ENCODE data around the gene USP30.

USP30 gene

GRCh38 chr12:109065154-109065852 is 12.9 kb downstream of the USP30 start:
- Histone ChIP-seq H3K4me3 (ENCODE audit: low read length, poor library complexity, severe bottlenecking) (no peak overlapping the region), H4K20me1 (ENCODE audit: insufficient read depth, low read length, poor library complexity, severe bottlenecking) (no peaks in the 10 kb centered on the region), H3K4me1 (ENCODE audit: insufficient read depth, low read length, poor library complexity, severe bottlenecking) (no peaks in the 10 kb centered on the region), H2AFZ (ENCODE audit: low read length) (no peak overlapping the region), H3K79me2 (ENCODE audit: insufficient read depth, low read length) (no peaks in the 10 kb centered on the region), H3K9ac (ENCODE audit: low read depth, low read length, poor library complexity, severe bottlenecking) (no peak overlapping the region), H3K9me2 (replicated peaks; ENCODE audit: low read depth, low read length) (no peaks in the 10 kb centered on the region), H3K36me3 (ENCODE audit: insufficient read depth, low read length) (no peaks in the 10 kb centered on the region), H3K4me2 (ENCODE audit: low read depth, low read length, poor library complexity, severe bottlenecking) (no peak overlapping the region), H3K9me3 (ENCODE audit: insufficient read depth, low read depth, low read length) (no peaks in the 10 kb centered on the region), H3K27me3 (ENCODE audit: insufficient read depth, low read length, poor library complexity, severe bottlenecking) (no peaks in the 10 kb centered on the region), H3F3A (ENCODE audit: low read depth) (no peaks in the 10 kb centered on the region)
- TF ChIP-seq EZH2phosphoT487 (IDR thresholded peaks at IDR 0.05; ENCODE audit: borderline replicate concordance) (no peak), CTCF (conservative IDR thresholded peaks at IDR 0.05; ENCODE audit: low read length) (no peak)

DNA sequence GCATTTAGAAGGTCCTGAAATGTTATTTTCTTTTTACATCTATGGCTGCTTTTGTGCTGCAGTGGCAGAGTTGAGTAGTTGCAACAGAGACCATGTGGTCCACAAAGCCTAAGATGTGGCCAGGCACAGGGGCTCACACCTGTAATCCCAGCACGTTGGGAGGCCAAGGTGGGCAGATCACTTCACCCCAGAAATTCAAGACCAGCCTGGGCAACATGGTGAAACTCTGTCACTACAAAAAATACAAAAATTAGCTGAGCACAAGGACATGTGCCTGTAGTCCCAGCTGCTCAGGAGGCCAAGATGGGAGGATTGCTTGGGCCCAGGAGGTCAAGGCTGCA is 13.4 kb downstream of the USP30 start:
- Histone ChIP-seq H3K79me2 (ENCODE audit: insufficient read depth, low read length) (no peaks in the 10 kb centered on the region), H4K20me1 (ENCODE audit: insufficient read depth, low read length, poor library complexity, severe bottlenecking) (no peaks in the 10 kb centered on the region), H3K4me2 (ENCODE audit: low read depth, low read length, poor library complexity, severe bottlenecking) (no peak overlapping the region), H3K4me1 (ENCODE audit: insufficient read depth, low read length, poor library complexity, severe bottlenecking) (no peaks in the 10 kb centered on the region), H3K4me3 (ENCODE audit: low read length, poor library complexity, severe bottlenecking) (no peak overlapping the region), H3K9ac (ENCODE audit: low read depth, low read length, poor library complexity, severe bottlenecking) (no peak overlapping the region), H3F3A (ENCODE audit: low read depth) (no peaks in the 10 kb centered on the region), H3K9me2 (replicated peaks; ENCODE audit: low read depth, low read length) (no peaks in the 10 kb centered on the region), H3K9me3 (ENCODE audit: insufficient read depth, low read depth, low read length) (no peaks in the 10 kb centered on the region), H3K27me3 (ENCODE audit: insufficient read depth, low read length, poor library complexity, severe bottlenecking) (no peaks in the 10 kb centered on the region), H2AFZ (ENCODE audit: low read length) (no peak overlapping the region), H3K36me3 (ENCODE audit: insufficient read depth, low read length) (no peaks in the 10 kb centered on the region)
- TF ChIP-seq EZH2phosphoT487 (IDR thresholded peaks at IDR 0.05; ENCODE audit: borderline replicate concordance) = no peak
- no peak for TF ChIP-seq CTCF (conservative IDR thresholded peaks at IDR 0.05; ENCODE audit: low read length)

DNA sequence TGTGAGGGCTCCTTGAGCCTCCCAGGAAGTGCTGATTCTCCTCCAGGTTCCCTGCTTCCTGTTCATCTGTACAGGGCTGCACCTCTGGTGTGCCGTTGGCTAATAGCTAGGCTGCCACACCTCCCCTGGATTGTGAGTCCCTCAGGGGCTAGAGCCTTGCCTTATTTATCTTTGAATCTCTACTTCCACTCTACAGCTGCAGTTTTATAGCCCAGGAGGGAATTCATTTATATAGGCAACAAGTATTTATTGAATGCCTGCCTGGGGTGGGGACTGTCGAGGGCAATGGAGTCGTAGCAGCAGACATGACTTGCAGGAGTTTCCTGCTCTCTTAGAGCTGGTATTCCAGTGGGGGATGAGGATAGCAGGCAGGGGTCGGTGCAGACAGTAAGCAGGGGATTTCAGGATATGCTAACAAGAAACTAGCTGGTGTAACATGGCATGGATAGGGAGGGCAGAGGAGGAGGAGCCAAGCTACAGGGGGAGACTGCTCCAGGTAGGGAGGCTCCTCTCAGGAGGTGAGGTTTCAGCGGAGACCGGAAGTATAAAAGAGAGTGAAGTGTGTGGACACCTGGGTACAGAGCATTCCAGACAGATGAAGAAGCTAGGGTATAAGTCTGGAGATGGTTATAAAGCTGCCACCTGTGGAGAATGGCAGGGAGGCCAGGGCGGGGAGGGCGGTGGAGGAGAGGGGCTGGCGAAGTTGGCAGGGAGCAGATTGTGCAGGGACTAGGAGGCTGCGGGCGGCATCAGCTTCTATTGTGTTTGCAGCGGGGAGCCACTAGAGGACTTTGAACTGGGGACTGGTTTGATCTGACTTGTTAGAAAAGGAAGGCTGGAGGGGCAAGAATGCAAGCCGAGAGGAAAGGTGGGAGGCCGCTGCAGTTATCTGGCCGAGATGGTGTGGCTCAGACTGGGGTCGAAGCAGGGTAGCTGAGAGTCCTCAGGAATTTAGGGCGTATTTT is 17.2 kb downstream of the USP30 start:
- no peak for TF ChIP-seq EZH2phosphoT487 (IDR thresholded peaks at IDR 0.05; ENCODE audit: borderline replicate concordance)
- TF ChIP-seq CTCF (conservative IDR thresholded peaks at IDR 0.05; ENCODE audit: low read length) = no peak
- Histone ChIP-seq H3K9me2 (replicated peaks; ENCODE audit: low read depth, low read length) (no peaks in the 10 kb centered on the region), H2AFZ (ENCODE audit: low read length) (no peak overlapping the region), H3K9ac (ENCODE audit: low read depth, low read length, poor library complexity, severe bottlenecking) (peak overlapping the region; percentile 42), H3K36me3 (ENCODE audit: insufficient read depth, low read length) (peaks cover 8% of the 10 kb centered on the region; the same call in 1 of the 2 replicates), H3K27me3 (ENCODE audit: insufficient read depth, low read length, poor library complexity, severe bottlenecking) (no peaks in the 10 kb centered on the region), H4K20me1 (ENCODE audit: insufficient read depth, low read length, poor library complexity, severe bottlenecking) (no peaks in the 10 kb centered on the region), H3K4me3 (ENCODE audit: low read length, poor library complexity, severe bottlenecking) (peak overlapping the region; percentile 39), H3K79me2 (ENCODE audit: insufficient read depth, low read length) (no peaks in the 10 kb centered on the region), H3K4me2 (ENCODE audit: low read depth, low read length, poor library complexity, severe bottlenecking) (peak overlapping the region; percentile 26), H3K4me1 (ENCODE audit: insufficient read depth, low read length, poor library complexity, severe bottlenecking) (no peaks in the 10 kb centered on the region), H3F3A (ENCODE audit: low read depth) (no peaks in the 10 kb centered on the region), H3K9me3 (ENCODE audit: insufficient read depth, low read depth, low read length) (no peaks in the 10 kb centered on the region)

All from Loucy (cell line).